ENCODE measurements around the gene PCAT6. TPM values are rescaled to one million over a fixed set of nuclear protein-coding genes. Genes with fewer than 3 reads are reported as not detected.

PCAT6 gene
- total RNA-seq, 1 donor from 2014 or later, result 7.7 TPM

DNA sequence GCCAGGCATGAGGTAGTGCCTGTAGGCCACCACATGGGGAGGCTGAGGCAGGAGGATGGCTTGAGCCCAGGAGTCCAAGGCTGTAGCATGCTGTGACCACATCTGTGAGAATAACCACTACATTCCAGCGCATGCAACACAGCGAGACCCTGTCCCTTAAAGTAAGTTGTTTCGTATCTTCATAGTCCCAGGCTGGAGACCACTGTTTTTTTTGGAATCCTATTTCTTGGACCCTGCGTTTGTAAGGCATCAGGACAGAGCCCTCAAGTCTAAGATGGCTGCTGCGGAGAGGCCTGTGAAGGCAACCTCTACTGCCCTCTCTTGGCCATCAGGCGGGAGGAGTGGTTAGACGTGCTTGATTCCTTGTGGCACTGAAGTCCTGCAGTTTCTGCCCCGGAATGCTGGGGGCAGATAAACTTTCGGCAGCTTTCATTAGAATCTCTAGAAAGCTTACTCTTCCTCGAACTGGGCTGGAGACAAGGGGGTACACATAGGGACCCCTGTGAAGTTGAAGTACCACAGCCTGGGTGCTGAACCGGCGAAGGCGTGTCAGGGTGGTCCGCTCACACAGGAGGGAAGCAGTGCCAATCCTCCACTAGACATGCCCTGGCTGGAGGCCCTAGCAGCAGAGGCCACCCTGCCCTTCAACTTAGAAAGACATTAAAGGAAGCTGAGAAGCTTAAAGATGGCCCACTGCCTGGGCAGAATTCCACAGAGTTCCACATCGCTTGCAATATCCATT, 41.6 kb downstream of the PCAT6 start:
- peak; percentile 57 for DNase-seq
- Mint-ChIP-seq H3K27ac (ENCODE audit: unreplicated experiment) (no peak overlapping the region), H3K27me3 (ENCODE audit: unreplicated experiment) (no peaks in the 10 kb centered on the region), H3K4me1 (ENCODE audit: low read depth, unreplicated experiment) (peaks cover 2% of the 10 kb centered on the region), H3K4me3 (ENCODE audit: unreplicated experiment) (no peak overlapping the region), H3K36me3 (ENCODE audit: unreplicated experiment) (no peaks in the 10 kb centered on the region), H3K9me3 (ENCODE audit: unreplicated experiment) (no peaks in the 10 kb centered on the region)
- TF ChIP-seq, protein P1, sequence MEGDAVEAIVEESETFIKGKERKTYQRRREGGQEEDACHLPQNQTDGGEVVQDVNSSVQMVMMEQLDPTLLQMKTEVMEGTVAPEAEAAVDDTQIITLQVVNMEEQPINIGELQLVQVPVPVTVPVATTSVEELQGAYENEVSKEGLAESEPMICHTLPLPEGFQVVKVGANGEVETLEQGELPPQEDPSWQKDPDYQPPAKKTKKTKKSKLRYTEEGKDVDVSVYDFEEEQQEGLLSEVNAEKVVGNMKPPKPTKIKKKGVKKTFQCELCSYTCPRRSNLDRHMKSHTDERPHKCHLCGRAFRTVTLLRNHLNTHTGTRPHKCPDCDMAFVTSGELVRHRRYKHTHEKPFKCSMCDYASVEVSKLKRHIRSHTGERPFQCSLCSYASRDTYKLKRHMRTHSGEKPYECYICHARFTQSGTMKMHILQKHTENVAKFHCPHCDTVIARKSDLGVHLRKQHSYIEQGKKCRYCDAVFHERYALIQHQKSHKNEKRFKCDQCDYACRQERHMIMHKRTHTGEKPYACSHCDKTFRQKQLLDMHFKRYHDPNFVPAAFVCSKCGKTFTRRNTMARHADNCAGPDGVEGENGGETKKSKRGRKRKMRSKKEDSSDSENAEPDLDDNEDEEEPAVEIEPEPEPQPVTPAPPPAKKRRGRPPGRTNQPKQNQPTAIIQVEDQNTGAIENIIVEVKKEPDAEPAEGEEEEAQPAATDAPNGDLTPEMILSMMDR (IDR thresholded peaks at IDR 0.05; ENCODE audit: partially characterized antibody, unreplicated experiment), result peak; percentile 28

- DNase-seq, result no peak
- Mint-ChIP-seq H3K9me3 (ENCODE audit: unreplicated experiment) (peaks cover 5% of the 10 kb centered on the region), H3K36me3 (ENCODE audit: unreplicated experiment) (no peaks in the 10 kb centered on the region), H3K4me1 (ENCODE audit: low read depth, unreplicated experiment) (peaks cover 2% of the 10 kb centered on the region), H3K27ac (ENCODE audit: unreplicated experiment) (no peak overlapping the region), H3K4me3 (ENCODE audit: unreplicated experiment) (no peak overlapping the region), H3K27me3 (ENCODE audit: unreplicated experiment) (no peaks in the 10 kb centered on the region)
- TF ChIP-seq, protein P1 (IDR thresholded peaks at IDR 0.05; ENCODE audit: partially characterized antibody, unreplicated experiment), result no peak
These were observed 44.0 kb downstream of the PCAT6 start for GRCh38 chr1:202854787-202855186.

DNA sequence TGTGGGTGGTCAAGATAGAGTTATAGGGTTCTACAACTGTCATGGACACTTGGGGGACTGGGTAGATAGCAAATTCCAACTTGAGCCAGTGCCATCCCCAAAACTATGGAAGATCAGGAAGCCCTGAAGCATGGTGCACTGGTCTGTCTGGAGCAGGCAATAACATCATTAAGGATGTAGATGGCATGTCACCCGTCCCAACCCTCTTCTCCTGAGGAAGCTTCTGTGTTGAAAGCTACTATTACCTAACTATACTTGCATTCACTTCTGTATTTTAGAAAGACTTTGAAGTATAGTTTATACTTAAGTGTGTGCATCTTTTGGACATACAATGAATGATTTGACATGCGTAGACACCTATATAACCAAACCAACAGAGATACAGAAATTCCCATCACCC, 45.3 kb downstream of the PCAT6 start:
- Mint-ChIP-seq H3K36me3 (ENCODE audit: unreplicated experiment) (no peaks in the 10 kb centered on the region), H3K27me3 (ENCODE audit: unreplicated experiment) (peaks cover 5% of the 10 kb centered on the region), H3K9me3 (ENCODE audit: unreplicated experiment) (peaks cover 8% of the 10 kb centered on the region), H3K4me3 (ENCODE audit: unreplicated experiment) (no peak overlapping the region), H3K27ac (ENCODE audit: unreplicated experiment) (no peak overlapping the region), H3K4me1 (ENCODE audit: low read depth, unreplicated experiment) (peaks cover 2% of the 10 kb centered on the region)
- TF ChIP-seq, protein P1 (IDR thresholded peaks at IDR 0.05; ENCODE audit: partially characterized antibody, unreplicated experiment), result no peak
- no peak for DNase-seq

GRCh38 chr1:202857136-202857610, 46.4 kb downstream of the PCAT6 start:
- Mint-ChIP-seq H3K4me1 (ENCODE audit: low read depth, unreplicated experiment) (peaks cover 2% of the 10 kb centered on the region), H3K4me3 (ENCODE audit: unreplicated experiment) (no peak overlapping the region), H3K9me3 (ENCODE audit: unreplicated experiment) (peaks cover 8% of the 10 kb centered on the region), H3K27ac (ENCODE audit: unreplicated experiment) (no peak overlapping the region), H3K27me3 (ENCODE audit: unreplicated experiment) (peaks cover 6% of the 10 kb centered on the region), H3K36me3 (ENCODE audit: unreplicated experiment) (no peaks in the 10 kb centered on the region)
- no peak for DNase-seq
- TF ChIP-seq, protein P1 (IDR thresholded peaks at IDR 0.05; ENCODE audit: partially characterized antibody, unreplicated experiment), result no peak

DNA sequence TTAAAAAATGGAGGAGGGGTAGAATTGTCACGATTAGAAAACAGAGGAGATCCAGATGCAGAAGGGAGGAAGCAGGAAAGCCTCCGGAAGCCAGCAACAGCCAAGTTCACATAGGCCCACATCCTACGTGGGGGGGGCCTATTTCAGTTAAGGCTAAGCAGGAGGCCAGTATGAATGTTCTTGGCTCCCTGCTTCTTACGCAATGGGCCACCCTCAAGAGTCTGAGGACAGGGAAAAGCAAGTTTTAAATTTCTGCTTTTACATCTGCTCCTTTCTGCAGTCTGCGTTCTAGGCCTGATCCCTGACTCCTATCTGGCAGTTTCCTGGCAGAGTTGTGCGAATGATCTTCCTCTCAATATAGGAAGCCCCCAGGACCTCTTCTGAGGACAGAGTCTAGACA, 47.6 kb downstream of the PCAT6 start:
- Mint-ChIP-seq H3K4me3 (ENCODE audit: unreplicated experiment) (no peak overlapping the region), H3K27me3 (ENCODE audit: unreplicated experiment) (peaks cover 6% of the 10 kb centered on the region)

More for the DNA sequence above, 47.6 kb downstream of the PCAT6 start:
- H3K4me1 Mint-ChIP-seq (ENCODE audit: low read depth, unreplicated experiment), result peaks cover 2% of the 10 kb centered on the region
- TF ChIP-seq, protein P1 (IDR thresholded peaks at IDR 0.05; ENCODE audit: partially characterized antibody, unreplicated experiment), result no peak
- no peak for DNase-seq
- no peak overlapping the region for H3K27ac Mint-ChIP-seq (ENCODE audit: unreplicated experiment)
- H3K9me3 Mint-ChIP-seq (ENCODE audit: unreplicated experiment), result peaks cover 8% of the 10 kb centered on the region
- no peaks in the 10 kb centered on the region for H3K36me3 Mint-ChIP-seq (ENCODE audit: unreplicated experiment)
